ENCODE measurements around the gene FAM193A.
"Not testable (repeated sequence)": the region's sequence is repeated elsewhere in the genome, so short reads cannot be mapped to it uniquely, and the experiment has no call there.

Gene FAM193A

GRCh38 chr4:2536193-2537010 is at the start of gene FAM193A:
Gene FAM193A, plus strand, starts transcription at chr4:2536647. Its CDS starts 269 bp downstream, at chr4:2536916.
- DNase-seq (ENCODE audit: low read depth in 2 of 2), result peak; percentile 98 to 99

- no peak for DNase-seq (ENCODE audit: low read depth in 2 of 2)
Observed at GRCh38 chr4:2486981-2487380, 49.5 kb upstream of the FAM193A start.

- DNase-seq (ENCODE audit: low read depth in 2 of 2), result no peak
Observed at GRCh38 chr4:2487632-2488031, 48.8 kb upstream of the FAM193A start.

GRCh38 chr4:2489081-2489805 is 47.2 kb upstream of the FAM193A start:
- no peak for DNase-seq (ENCODE audit: low read depth in 2 of 2)

GRCh38 chr4:2489841-2490552 is 46.5 kb upstream of the FAM193A start:
- no peak for DNase-seq (ENCODE audit: low read depth in 2 of 2)

- no peak for DNase-seq (ENCODE audit: low read depth in 2 of 2)
Observed at GRCh38 chr4:2492970-2493369, 43.5 kb upstream of the FAM193A start.

GRCh38 chr4:2494992-2495391 is 41.5 kb upstream of the FAM193A start:
- no peak for DNase-seq (ENCODE audit: low read depth in 2 of 2)

- no peak for DNase-seq (ENCODE audit: low read depth in 2 of 2)
Observed at GRCh38 chr4:2497324-2497723, 39.1 kb upstream of the FAM193A start.

- DNase-seq (ENCODE audit: low read depth in 2 of 2), result no peak
Observed at GRCh38 chr4:2497931-2498330, 38.5 kb upstream of the FAM193A start.

GRCh38 chr4:2500547-2500946 is 35.9 kb upstream of the FAM193A start:
- DNase-seq (ENCODE audit: low read depth in 2 of 2), result no peak

GRCh38 chr4:2501034-2501594 is 35.3 kb upstream of the FAM193A start:
- no peak for DNase-seq (ENCODE audit: low read depth in 2 of 2)

GRCh38 chr4:2503809-2504208 is 32.6 kb upstream of the FAM193A start:
- no peak for DNase-seq (ENCODE audit: low read depth in 2 of 2)

- DNase-seq (ENCODE audit: low read depth in 2 of 2), result no peak
Observed at GRCh38 chr4:2507259-2507658, 29.2 kb upstream of the FAM193A start.

GRCh38 chr4:2507855-2508254 is 28.6 kb upstream of the FAM193A start:
- no peak for DNase-seq (ENCODE audit: low read depth in 2 of 2)

GRCh38 chr4:2510351-2511259 is 25.8 kb upstream of the FAM193A start:
- no peak for DNase-seq (ENCODE audit: low read depth in 2 of 2)

GRCh38 chr4:2511645-2512131 is 24.8 kb upstream of the FAM193A start:
- no peak for DNase-seq (ENCODE audit: low read depth in 2 of 2)

- DNase-seq (ENCODE audit: low read depth in 2 of 2), result no peak
Observed at GRCh38 chr4:2512396-2513135, 23.9 kb upstream of the FAM193A start.

GRCh38 chr4:2514193-2514592 is 22.3 kb upstream of the FAM193A start:
- DNase-seq (ENCODE audit: low read depth in 2 of 2), result not testable (repeated sequence)

GRCh38 chr4:2514944-2515343 is 21.5 kb upstream of the FAM193A start:
- DNase-seq (ENCODE audit: low read depth in 2 of 2), result not testable (repeated sequence)

All from stimulated activated CD4-positive, alpha-beta T cell treated with anti-CD3 and anti-CD28 coated beads, Interleukin-4, amount 100 ng/mL, for 48 hours (primary cell).